IMR-90 (cell line): ENCODE data around the gene TBC1D22A. TPM values are rescaled to one million over a fixed set of nuclear protein-coding genes. Genes with fewer than 3 reads are reported as not detected.

Experiments used
- ATAC-seq: fragments of 200-7000 bp; cut with Tn5 transposase; 2 replicates; pipeline ENCODE4 v1.9.1; 2020; ENCODE audit warnings: low read depth, mild to moderate bottlenecking, moderate library complexity
- BruUV-seq: library from RNA; stranded (reverse); fragments of 400-500 nt; replicated peaks from 2 replicates; lab custom pipeline; 2021; lab: Mats Ljungman, UMichigan
- CTCF ChIA-PET: fragments of 300-600 bp; formaldehyde crosslinking; extraction: SDS; loops from one replicate; lab custom pipeline; 2021; ENCODE audit warnings: antibody characterized with exemption; lab: Yijun Ruan, JAX
- POLR2A ChIA-PET: fragments of 300-600 bp; sonication (Branson Sonifier 250); formaldehyde crosslinking; loops from one replicate; lab custom pipeline; 2022; ENCODE audit warnings: antibody characterized with exemption; ENCODE audit not compliant: unreplicated experiment; lab: Charles Lee
- DNase-seq: peaks from one replicate; pipeline ENCODE4 v3.0.0; 2013
- H2AFZ ChIP-seq: replicated peaks from 2 replicates; pipeline ENCODE3; 2013; ENCODE audit warnings: low read length, mild to moderate bottlenecking; ENCODE audit not compliant: poor library complexity
- H2AK5ac ChIP-seq: 2 replicates; pipeline ENCODE4 v1.6.1; 2013; ENCODE audit warnings: low read depth, low read length, inconsistent platforms
- H2AK9ac ChIP-seq: replicated peaks from 2 replicates; pipeline ENCODE3; 2013; ENCODE audit warnings: mild to moderate bottlenecking, low read depth, low read length, moderate library complexity; ENCODE audit not compliant: poor library complexity
- H2BK120ac ChIP-seq: 2 replicates; pipeline ENCODE4 v1.6.1; 2013; ENCODE audit warnings: low read depth, low read length, inconsistent platforms
- H2BK15ac ChIP-seq: 3 replicates; pipeline ENCODE4 v1.6.1; 2013; ENCODE audit warnings: low read depth, low read length, inconsistent platforms
- H2BK20ac ChIP-seq: 2 replicates; pipeline ENCODE4 v1.6.1; 2013; ENCODE audit warnings: low read depth, mild to moderate bottlenecking, inconsistent platforms, low read length, moderate library complexity
- H2BK5ac ChIP-seq: 2 replicates; pipeline ENCODE4 v1.6.1; 2013; ENCODE audit warnings: mild to moderate bottlenecking, low read depth, low read length, inconsistent platforms; ENCODE audit not compliant: poor library complexity, severe bottlenecking
- H3K14ac ChIP-seq: replicated peaks from 2 replicates; pipeline ENCODE4 v1.6.1; 2013; ENCODE audit warnings: low read depth, low read length, inconsistent platforms
- H3K18ac ChIP-seq: 2 replicates; pipeline ENCODE4 v1.6.1; 2013; ENCODE audit warnings: low read depth, low read length, control low read depth
- H3K23ac ChIP-seq: 2 replicates; pipeline ENCODE4 v1.6.1; 2013; ENCODE audit warnings: low read depth, low read length, inconsistent platforms
- H3K27ac ChIP-seq: 2 replicates; pipeline ENCODE4 v1.5.1; 2013; ENCODE audit warnings: mild to moderate bottlenecking, control low read depth, low read length; ENCODE audit not compliant: insufficient read depth
- H3K27me3 ChIP-seq: 2 replicates; pipeline ENCODE4 v1.6.1; 2013; ENCODE audit warnings: low read length; ENCODE audit not compliant: control insufficient read depth, insufficient read depth
- H3K36me3 ChIP-seq: 2 replicates; pipeline ENCODE4 v1.6.1; 2013; ENCODE audit warnings: low read length, mixed read lengths; ENCODE audit not compliant: control insufficient read depth, insufficient read depth
- H3K4ac ChIP-seq: 2 replicates; pipeline ENCODE4 v1.6.1; 2013; ENCODE audit warnings: low read depth, low read length, inconsistent platforms
- H3K4me1 ChIP-seq: 2 replicates; pipeline ENCODE4 v1.6.1; 2013; ENCODE audit warnings: low read length, mixed read lengths; ENCODE audit not compliant: control insufficient read depth, insufficient read depth
- H3K4me2 ChIP-seq: 2 replicates; pipeline ENCODE4 v1.6.1; 2013; ENCODE audit warnings: low read depth, mild to moderate bottlenecking, control low read depth, low read length, moderate library complexity
- H3K4me3 ChIP-seq: 2 replicates; pipeline ENCODE4 v1.5.1; 2013; ENCODE audit warnings: low read depth, mild to moderate bottlenecking, control low read depth, low read length, moderate library complexity; ENCODE audit not compliant: insufficient read depth
- H3K56ac ChIP-seq: 2 replicates; pipeline ENCODE4 v1.6.1; 2013; ENCODE audit warnings: low read length, inconsistent platforms; ENCODE audit not compliant: insufficient read depth; ENCODE audit errors: extremely low read depth
- H3K79me1 ChIP-seq, 2 experiments: 2 replicates each; pipeline ENCODE4 v1.6.1; 2013; ENCODE audit warnings: low read length in 2 of 2, inconsistent platforms in 1 of 2, low read depth in 1 of 2
- H3K9ac ChIP-seq: 2 replicates; pipeline ENCODE4 v1.6.1; 2013; ENCODE audit warnings: low read depth, low read length, control low read depth
- H3K9me1 ChIP-seq: 2 replicates; pipeline ENCODE4 v1.6.1; 2013; ENCODE audit warnings: low read length, inconsistent platforms; ENCODE audit not compliant: insufficient read depth
- H3K9me3 ChIP-seq: 2 replicates; pipeline ENCODE4 v1.6.1; 2013; ENCODE audit warnings: low read length; ENCODE audit not compliant: control insufficient read depth, insufficient read depth
- H4K20me1 ChIP-seq: 2 replicates; pipeline ENCODE4 v1.6.1; 2013; ENCODE audit warnings: low read length, inconsistent platforms; ENCODE audit not compliant: insufficient read depth
- H4K5ac ChIP-seq: 2 replicates; pipeline ENCODE4 v1.6.1; 2013; ENCODE audit warnings: mild to moderate bottlenecking, low read depth, low read length, control low read depth
- H4K8ac ChIP-seq, 2 experiments: 2 replicates each; pipeline ENCODE4 v1.6.1; 2013; ENCODE audit warnings: low read depth in 2 of 2, low read length in 2 of 2, control low read depth in 1 of 2, inconsistent platforms in 1 of 2
- H4K91ac ChIP-seq: 2 replicates; pipeline ENCODE4 v1.6.1; 2013; ENCODE audit warnings: low read depth, low read length, inconsistent platforms; ENCODE audit not compliant: insufficient read depth
- BHLHE40 ChIP-seq: fragments of 150-350 bp; IDR thresholded peaks from 2 replicates; pipeline ENCODE4 v1.6.1; 2016; ENCODE audit warnings: mild to moderate bottlenecking, low read depth, low read length
- CEBPB ChIP-seq: IDR thresholded peaks from 2 replicates; pipeline ENCODE4 v1.6.1; 2012; ENCODE audit warnings: low read depth, low read length, improper control_type of control experiment
- CHD1 ChIP-seq: IDR thresholded peaks from 2 replicates; pipeline ENCODE4 v1.6.1; 2012; ENCODE audit warnings: low read depth, low read length, improper control_type of control experiment
- FOS ChIP-seq: fragments of 150-350 bp; IDR thresholded peaks from 2 replicates; pipeline ENCODE4 v1.6.1; 2016; ENCODE audit warnings: low read depth, low read length
- MAFK ChIP-seq: IDR thresholded peaks from 2 replicates; pipeline ENCODE4 v1.6.1; 2012; ENCODE audit warnings: low read depth, low read length, improper control_type of control experiment
- MAZ ChIP-seq: IDR thresholded peaks from 2 replicates; pipeline ENCODE4 v1.6.1; 2012; ENCODE audit warnings: low read depth, mild to moderate bottlenecking, low read length, improper control_type of control experiment, moderate library complexity, borderline replicate concordance
- MXI1 ChIP-seq: IDR thresholded peaks from 2 replicates; pipeline ENCODE4 v1.6.1; 2012; ENCODE audit warnings: low read depth, mild to moderate bottlenecking, low read length, moderate library complexity, borderline replicate concordance
- POLR2A ChIP-seq: IDR thresholded peaks from 2 replicates; pipeline ENCODE4 v1.6.1; 2012; ENCODE audit warnings: mild to moderate bottlenecking, low read depth, low read length
- RAD21 ChIP-seq: IDR thresholded peaks from 2 replicates; pipeline ENCODE4 v1.6.1; 2012; ENCODE audit warnings: low read length, improper control_type of control experiment
- RCOR1 ChIP-seq: IDR thresholded peaks from 2 replicates; pipeline ENCODE4 v1.6.1; 2012; ENCODE audit warnings: mild to moderate bottlenecking, low read length, improper control_type of control experiment; ENCODE audit not compliant: insufficient replicate concordance
- RFX5 ChIP-seq: IDR thresholded peaks from 2 replicates; pipeline ENCODE4 v1.8.0; 2012; ENCODE audit warnings: low read depth, mild to moderate bottlenecking, low read length, moderate library complexity
- SMC3 ChIP-seq: fragments of 150-350 bp; IDR thresholded peaks from 2 replicates; pipeline ENCODE4 v1.6.1; 2016; ENCODE audit warnings: low read depth, mild to moderate bottlenecking, antibody characterized with exemption, low read length, moderate library complexity
- WGBS, 2 experiments: methylation state at CpG; one replicate each; pipeline versions ENCODE4 v1.1.5 to v1.1.7; 2013; ENCODE audit warnings: missing lambda C conversion rate in 2 of 2; ENCODE audit not compliant: insufficient read length in 1 of 2; ENCODE audit errors: extremely low coverage in 2 of 2; 5-methylcytosine and 5-hydroxymethylcytosine counted together
- dilution Hi-C: fragments of 300-500 bp; cut with HindIII; formaldehyde crosslinking; loops from one replicate; pipeline ENCODE4 v1.14.3; 2018; ENCODE audit warnings: low sequenced_read_pairs; ENCODE audit not compliant: unreplicated experiment
- in situ Hi-C: fragments of 300-500 bp; cut with MboI; formaldehyde crosslinking; loops from 3 replicates; pipeline ENCODE4 v1.14.3; 2019; ENCODE audit warnings: low sequenced_read_pairs, inconsistent platforms, mixed read lengths
- intact Hi-C: fragments of 100-400 bp; cut with micrococcal nuclease; formaldehyde crosslinking; loops from 2 replicates; pipeline ENCODE4 v1.10.0; 2022
- polyA plus RNA-seq, 3 experiments: library from polyadenylated mRNA; depleted of rRNA; stranded (reverse); fragments of >200 nt; gene quantifications; 2 replicates each; pipeline ENCODE4 v1.2.3, GENCODE V29; 2012; ENCODE audit warnings: low replicate concordance in 1 of 3
- total RNA-seq: library from RNA; depleted of rRNA; stranded (reverse); fragments of >200 nt; gene quantifications from 2 replicates; pipeline ENCODE4 v1.2.3, GENCODE V29; 2012
- TF ChIP-seq, protein P1 (sequence below): fragments of 150-350 bp; IDR thresholded peaks from 2 replicates; pipeline ENCODE4 v1.6.1; 2016; ENCODE audit warnings: low read depth, mild to moderate bottlenecking, low read length, moderate library complexity, borderline replicate concordance
- TF ChIP-seq, protein P2 (sequence below): conservative IDR thresholded peaks from 2 replicates; pipeline ENCODE4 v1.5.1; 2012; ENCODE audit warnings: mild to moderate bottlenecking, low read depth, low read length, improper control_type of control experiment

Gene TBC1D22A
- total and polyA plus RNA-seq, 2 of the 4 experiments (the other 2 are of a cell fraction) = 9.0 to 16.7 TPM

DNA sequence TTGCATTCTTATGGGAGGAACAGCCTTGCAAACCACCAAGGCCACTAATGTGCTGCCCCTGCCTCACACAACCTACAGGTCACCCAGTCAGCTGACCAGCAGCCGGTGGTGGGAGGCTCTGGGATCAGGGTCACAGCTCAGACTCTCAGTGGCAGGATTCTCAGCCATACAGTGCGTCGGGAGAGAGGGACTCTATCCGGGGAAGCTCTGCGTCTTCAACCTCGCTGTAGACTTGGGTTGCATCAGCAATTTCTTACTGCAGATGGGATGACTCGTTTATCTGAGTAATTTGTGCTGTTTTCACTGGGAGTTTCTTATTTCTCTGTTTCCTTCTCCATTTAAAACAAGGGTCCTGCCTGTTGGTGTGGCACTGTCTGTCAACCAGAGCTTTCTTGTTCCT lies 257.7 kb downstream of the TBC1D22A start:
- no CpG with 5 or more reads among the region's 7 CpGs for WGBS, 2 experiments
- Histone ChIP-seq H3K4me3 (no peak overlapping the region), H3K14ac (peak overlapping the region; percentile 63; the same call in 1 of the 2 replicates), H3K23ac (no peak overlapping the region), H3K18ac (no peak overlapping the region), H2AFZ (peak overlapping the region; percentile 47), H3K36me3 (no peaks in the 10 kb centered on the region; the same call in 1 of the 2 replicates), H2BK20ac (peak overlapping the region; percentile 55; the same call in 1 of the 2 replicates), H4K5ac (no peak overlapping the region; the same call in 1 of the 2 replicates), H3K4me1 (peaks cover 5% of the 10 kb centered on the region), H2AK9ac (peak overlapping the region; percentile 71), H3K9me3 (no peaks in the 10 kb centered on the region), H3K56ac (no peak overlapping the region), H4K8ac (peak overlapping the region in 1 of 2 experiments; percentile 64; a peak in 2 of 4 replicates), H3K4me2 (no peak overlapping the region), H2BK120ac (no peak overlapping the region), H2AK5ac (peak overlapping the region; percentile 70; the same call in 1 of the 2 replicates), H2BK5ac (no peak overlapping the region), H3K27ac (no peak overlapping the region; the same call in 1 of the 2 replicates), H3K4ac (peak overlapping the region; percentile 19; the same call in 1 of the 2 replicates), H4K20me1 (peaks cover 10% of the 10 kb centered on the region), H3K9me1 (peaks cover 12% of the 10 kb centered on the region), H3K27me3 (no peaks in the 10 kb centered on the region), H2BK15ac (no peak overlapping the region), H3K79me1 (peaks cover 6 to 13% of the 10 kb centered on the region in 2 experiments; a peak in 2 of 4 replicates), H3K9ac (no peak overlapping the region), H4K91ac (peak overlapping the region; percentile 47; the same call in 1 of the 2 replicates)
- no TSS peak for BruUV-seq
- peak; percentile 53 for DNase-seq
- dilution Hi-C loops (no loop called here), in situ Hi-C loops (no loop called here), intact Hi-C loops (no loop called here)
- CTCF ChIA-PET = no interaction called here
- POLR2A ChIA-PET = no interaction called here
- TF ChIP-seq BHLHE40 = no peak
- no peak for TF ChIP-seq RAD21
- TF ChIP-seq CHD1 = no peak
- TF ChIP-seq MAZ = no peak
- TF ChIP-seq POLR2A = no peak
- TF ChIP-seq, protein P1, sequence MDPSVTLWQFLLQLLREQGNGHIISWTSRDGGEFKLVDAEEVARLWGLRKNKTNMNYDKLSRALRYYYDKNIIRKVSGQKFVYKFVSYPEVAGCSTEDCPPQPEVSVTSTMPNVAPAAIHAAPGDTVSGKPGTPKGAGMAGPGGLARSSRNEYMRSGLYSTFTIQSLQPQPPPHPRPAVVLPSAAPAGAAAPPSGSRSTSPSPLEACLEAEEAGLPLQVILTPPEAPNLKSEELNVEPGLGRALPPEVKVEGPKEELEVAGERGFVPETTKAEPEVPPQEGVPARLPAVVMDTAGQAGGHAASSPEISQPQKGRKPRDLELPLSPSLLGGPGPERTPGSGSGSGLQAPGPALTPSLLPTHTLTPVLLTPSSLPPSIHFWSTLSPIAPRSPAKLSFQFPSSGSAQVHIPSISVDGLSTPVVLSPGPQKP = no peak
- no peak for TF ChIP-seq SMC3
- TF ChIP-seq CEBPB = peak; percentile 57; the same call in 1 of the 2 replicates
- TF ChIP-seq MAFK = peak; percentile 73
- TF ChIP-seq RFX5 = no peak
- TF ChIP-seq RCOR1 = no peak
- no peak for TF ChIP-seq MXI1
- TF ChIP-seq, protein P2, sequence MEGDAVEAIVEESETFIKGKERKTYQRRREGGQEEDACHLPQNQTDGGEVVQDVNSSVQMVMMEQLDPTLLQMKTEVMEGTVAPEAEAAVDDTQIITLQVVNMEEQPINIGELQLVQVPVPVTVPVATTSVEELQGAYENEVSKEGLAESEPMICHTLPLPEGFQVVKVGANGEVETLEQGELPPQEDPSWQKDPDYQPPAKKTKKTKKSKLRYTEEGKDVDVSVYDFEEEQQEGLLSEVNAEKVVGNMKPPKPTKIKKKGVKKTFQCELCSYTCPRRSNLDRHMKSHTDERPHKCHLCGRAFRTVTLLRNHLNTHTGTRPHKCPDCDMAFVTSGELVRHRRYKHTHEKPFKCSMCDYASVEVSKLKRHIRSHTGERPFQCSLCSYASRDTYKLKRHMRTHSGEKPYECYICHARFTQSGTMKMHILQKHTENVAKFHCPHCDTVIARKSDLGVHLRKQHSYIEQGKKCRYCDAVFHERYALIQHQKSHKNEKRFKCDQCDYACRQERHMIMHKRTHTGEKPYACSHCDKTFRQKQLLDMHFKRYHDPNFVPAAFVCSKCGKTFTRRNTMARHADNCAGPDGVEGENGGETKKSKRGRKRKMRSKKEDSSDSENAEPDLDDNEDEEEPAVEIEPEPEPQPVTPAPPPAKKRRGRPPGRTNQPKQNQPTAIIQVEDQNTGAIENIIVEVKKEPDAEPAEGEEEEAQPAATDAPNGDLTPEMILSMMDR = no peak
- no peak for TF ChIP-seq FOS
- ATAC-seq = peak; percentile 46
